ENCODE data around the gene PDE1A.
"Not testable (repeated sequence)": the region's sequence is repeated elsewhere in the genome, so short reads cannot be mapped to it uniquely, and the experiment has no call there.

The PDE1A gene

DNA sequence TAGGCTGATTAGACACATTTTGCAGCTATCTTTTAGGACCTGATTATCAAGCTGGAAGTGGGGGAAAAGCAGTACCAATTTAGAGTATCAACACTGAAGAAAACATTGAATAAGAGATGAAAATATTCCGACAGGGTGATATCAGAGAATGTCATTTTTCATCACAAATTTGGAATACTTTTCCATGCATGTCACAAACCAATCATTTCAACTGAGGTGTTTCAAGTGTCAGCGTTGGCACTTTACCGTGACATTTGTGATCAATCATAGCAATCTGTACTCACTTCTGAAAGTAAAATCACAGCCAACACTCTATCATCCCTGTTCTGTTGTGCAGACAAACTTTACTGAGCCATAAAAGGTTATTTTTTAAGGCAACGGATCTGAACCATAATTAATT, 75.4 kb downstream of the PDE1A start:
- DNase-seq = no peak

DNA sequence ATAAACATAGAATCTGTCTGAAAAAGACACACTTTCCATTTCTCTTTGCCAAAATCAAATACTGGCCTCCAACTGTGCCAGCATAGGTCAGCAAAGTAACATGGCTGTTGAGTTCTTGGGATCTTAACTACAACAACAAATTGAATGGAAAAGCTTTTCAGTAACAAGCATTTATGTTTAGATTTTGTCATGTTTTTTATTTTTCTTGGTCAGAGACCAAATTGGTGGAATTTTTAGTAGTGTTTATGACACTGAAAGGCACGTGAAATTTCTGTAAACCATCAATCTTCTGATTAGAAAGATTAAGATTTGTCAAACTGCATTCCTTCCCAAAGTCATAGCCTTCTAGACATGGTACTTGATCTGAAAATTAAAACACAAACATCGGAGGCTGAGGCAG, 77.6 kb downstream of the PDE1A start:
- DNase-seq = no peak

DNA sequence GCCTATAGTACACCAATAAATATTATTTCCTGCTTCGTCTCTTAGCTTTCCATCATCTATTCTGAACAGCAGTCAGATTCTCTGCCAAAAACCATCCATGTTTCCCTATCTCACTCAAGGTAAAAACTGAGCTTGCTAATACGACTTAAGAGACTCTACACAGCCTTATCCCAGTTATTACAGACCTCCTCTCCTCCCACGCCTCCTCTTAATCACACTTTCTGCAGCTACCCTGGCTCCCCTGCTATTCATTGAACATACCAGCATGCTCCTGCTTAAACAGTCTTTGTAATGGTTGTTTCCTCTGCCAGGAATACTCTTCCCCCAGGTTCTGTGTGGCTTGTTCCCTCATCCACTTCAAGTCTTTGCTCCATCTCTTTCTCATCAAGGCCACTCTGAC, 81.5 kb downstream of the PDE1A start:
- DNase-seq = no peak

DNA sequence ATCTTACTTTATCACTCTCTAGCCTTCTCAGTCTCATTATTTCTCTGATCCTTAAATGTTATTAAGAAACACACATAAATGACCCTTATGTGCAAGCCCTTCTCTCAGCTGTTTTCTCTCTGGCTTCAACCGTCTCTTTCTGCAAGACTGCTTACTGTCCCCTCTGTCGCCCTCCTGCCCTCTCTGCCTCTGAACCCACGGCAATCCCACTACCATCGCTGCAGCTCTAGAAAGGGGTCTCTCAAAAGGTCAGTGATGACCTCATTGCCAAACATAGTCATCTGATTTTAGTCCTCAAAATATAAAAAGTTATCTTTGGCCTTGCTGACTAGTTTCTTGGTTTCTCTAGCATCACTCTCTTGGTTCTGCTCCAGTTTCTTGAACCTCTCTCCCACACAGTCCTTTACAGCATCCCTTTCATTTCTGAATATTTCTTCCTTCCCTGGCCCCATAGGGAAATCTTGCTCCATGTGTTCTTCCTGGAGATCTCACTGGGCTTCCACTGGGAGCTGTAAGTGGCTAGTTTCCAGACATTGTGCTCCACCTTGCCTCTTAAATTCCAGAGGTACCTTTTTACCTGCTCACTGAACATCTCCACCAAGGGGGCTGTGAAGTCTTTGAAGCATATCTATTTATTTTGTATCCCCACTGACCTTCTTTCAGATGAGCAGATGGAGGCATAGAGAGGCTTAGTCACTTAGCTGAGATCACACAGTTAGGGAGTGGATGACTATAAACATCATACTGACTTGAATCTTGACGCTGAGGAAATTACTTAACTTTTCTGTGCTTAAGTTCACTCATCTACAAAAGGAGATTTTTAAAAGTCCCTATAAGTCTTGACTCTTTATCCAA, 96.2 kb downstream of the PDE1A start:
- no peak for DNase-seq

DNA sequence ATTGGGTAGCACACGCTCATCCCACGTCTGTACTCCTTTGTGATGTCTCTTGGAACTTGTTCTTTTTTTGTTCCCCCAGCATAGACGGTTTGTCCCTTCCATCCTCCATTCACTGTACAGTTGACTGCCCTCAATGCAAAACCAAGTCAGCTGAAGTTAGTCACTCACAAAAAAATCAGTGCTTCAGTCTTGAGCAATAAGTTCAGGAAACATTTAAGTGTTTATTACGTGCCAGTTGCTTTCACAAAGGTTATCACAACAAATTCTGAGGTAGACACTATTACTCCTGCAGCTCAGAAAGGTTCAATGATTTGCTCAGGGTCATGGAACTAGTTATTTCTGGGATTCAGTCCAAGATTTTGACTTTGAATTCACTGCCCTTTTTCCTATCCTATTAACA, 102.2 kb downstream of the PDE1A start:
- no peak for DNase-seq

DNA sequence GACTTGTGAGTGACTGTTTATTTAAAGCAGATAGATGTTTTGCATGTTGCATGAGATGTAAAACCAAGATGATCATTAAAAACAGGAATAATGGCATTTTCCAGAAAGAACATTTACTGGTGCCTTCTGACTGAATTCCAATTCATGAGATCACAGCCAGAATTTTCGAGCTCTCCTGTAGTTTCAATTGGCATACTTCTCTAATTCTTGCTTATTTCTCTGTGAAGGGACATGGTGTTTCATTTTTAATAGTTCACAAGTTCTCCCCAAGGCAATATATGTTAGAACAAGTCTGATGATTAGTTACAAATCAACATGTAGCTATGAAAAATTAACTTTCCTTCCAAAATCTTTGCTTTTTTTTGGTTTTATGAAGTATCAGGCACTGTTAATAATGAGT, 105.7 kb downstream of the PDE1A start:
- no peak for DNase-seq

DNA sequence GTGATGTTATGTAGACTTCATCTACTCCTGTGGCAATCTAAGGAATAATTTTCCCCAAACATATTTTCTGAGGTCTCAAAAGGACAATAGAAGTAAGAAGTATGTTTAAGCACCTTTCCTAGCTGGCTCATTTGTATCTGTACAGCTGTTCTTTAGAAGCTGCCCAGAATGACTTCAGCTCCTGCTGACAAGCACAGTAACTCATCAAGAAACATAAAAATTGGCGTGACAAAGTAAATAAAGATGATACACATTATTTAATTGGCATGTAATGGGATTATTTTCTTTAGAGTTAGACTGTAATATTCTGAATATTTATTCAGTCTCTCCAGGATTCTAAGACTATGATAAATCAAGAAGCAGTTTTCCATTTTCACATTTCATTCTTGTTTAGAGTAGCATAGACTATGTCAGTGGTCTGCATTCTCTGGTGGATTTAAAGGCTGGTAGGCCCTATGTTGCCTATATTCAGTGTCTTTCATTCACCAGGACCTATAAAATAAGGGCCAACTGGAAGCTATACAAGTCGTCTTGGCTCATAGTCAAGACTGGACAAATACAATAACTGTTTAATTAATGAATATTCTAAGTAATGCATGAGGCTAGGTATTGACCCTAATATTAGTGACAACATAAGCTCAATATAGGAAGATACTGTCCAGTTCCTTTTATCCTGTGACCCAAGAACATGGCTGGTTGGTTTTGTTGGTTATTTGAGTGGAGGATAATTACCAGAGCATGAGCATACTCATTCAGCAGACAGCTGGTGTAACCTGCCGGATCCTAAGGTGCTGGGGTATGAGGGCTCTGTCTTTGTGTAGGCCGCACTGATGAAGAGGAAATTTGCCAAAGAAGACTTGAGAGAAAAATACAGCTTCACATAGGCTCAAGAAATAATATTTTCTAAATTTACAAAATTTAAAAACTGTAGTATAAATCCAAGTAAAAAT, 107.0 kb downstream of the PDE1A start:
- no peak for DNase-seq

DNA sequence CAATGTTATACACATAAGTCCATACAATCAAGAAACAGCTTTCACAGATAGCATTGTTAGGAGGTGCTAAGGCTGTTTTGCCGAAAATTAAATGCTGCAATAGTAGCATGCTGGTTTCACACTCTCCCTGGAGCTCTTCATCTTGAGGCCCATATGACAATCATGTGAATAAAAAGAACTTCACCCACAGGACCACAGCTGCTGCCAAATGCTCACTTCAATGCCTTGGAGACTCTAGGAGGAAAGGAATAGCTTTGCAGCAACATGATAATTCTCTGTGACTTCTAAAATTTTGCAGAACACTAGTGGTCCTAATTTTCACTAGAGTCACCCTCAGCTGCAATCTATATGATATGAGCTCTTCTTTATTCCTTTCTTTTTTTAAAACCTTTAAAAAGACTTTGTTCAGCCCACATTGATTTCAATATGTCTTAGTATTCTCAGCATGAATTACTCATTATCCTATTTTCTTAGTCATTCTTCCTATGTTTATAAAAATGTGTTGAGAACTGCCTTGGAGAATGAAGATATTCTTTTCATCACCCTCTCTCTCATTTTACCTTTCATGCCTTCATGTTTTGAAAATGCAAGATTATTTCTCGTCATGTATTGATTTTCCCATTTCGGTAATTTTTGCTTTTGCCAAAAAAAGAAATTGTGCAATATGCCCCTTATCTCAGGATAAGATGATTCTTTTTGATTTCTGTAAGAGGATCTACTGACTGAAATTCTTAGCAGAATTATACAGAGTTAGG, 108.2 kb downstream of the PDE1A start:
- DNase-seq = no peak

DNA sequence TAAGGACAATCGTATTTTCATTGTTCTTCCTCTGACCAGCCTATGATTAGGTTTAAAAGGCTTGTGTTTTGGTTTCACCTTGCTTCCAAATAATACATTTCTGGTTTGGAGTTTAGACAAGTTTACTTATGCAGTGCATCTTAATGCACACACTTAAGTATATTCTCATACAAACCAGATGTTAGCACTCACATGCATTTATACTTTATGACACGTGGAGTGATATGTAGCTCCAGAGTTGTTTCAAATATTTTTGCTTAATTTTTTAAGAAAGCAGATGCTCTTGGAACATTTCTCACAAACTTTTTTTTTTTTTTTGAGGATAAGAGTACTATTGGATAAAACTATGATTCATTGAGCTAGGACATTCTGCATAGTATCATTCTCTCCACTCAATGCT, 109.9 kb downstream of the PDE1A start:
- DNase-seq = no peak

DNA sequence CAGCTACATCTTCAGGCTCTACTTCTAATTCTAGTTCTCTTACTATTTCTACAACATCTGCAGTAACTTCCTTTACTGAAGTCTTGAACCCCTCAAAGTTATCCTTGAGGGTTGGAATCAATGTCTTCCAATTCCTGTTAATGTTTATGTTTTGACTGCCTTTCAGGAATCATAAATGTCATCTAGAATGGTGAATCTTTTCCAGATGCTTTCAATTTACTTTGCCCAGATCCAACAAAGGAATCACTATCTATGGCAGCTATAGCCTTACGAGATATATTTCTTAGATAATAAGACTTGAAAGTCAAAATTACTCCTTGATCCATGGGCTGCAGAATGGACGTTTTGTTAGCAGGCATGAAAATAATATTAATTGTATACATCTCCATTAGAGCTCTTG, 123.9 kb downstream of the PDE1A start:
- DNase-seq = no peak

DNA sequence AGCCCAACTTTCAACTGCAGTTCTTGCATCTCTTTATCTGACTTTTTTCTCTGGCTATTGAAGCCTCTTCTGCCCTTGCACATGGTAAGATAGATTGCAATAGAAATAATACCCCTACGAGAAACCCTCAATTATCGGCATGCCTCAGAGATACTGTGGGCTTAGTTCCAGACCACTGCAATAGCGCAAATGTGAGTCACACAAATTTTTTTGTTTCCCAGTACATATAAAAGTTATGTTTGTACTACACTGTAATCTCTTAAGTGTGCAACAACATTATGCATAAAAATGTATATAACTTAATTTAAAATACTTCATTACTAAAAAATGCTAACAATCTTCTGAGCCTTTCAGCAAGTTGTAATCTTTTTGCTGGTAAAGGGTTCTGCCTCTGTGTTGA, 124.7 kb downstream of the PDE1A start:
- no peak for DNase-seq

DNA sequence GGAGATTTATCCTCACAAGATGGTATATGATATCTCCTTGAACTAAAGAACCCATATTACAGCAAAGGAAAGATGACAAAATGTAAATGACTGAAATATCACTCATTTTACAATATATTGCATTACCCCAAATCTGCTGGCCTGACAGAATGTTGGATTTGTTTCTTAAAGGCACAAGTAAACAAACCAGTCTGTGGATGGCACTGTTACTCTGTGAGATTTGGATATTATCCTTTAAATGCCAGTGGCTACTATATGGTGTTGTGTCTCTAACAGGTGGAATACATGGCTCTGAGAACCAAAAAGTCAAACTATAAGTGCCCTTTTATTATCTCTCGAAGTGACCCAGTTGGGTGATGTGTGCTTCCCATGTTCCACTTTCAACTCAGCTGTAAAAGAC, 125.7 kb downstream of the PDE1A start:
- no peak for DNase-seq

DNA sequence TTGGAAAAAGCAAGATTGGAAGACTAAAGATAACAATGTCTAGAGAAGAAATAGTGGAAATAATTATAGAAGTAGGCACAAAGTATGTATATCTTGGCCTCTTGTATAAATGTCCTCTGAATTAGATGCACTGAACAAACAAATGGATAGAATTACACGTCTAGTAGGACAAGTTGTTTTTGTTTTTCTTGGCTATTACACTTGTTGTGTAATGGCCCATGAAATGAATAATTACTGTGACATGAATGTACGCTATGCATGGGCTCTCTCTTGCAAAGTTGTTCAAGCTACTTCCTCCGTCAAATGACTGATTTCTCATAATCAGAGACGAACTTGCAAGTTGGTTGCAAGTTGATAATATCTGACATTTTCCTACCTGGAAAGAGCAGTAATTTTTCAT, 126.2 kb downstream of the PDE1A start:
- DNase-seq = no peak

DNA sequence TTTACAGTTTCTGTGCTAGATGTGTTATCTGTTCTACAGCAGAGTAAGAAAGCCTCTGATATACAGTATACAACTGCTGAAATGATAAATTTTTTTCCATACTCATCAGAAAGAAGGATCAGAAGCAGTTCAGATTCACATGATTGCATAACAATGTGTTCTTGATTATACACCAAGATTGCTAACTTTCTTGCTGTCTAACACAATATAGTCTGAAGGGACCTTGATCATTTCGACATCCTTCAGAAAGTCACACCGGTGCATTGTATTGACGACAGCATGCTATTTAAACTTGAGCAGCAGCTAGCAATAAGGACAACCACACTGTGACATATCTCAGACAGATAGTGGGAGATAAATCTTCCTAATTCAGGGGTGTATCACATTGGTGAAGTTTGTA, 127.2 kb downstream of the PDE1A start:
- no peak for DNase-seq

DNA sequence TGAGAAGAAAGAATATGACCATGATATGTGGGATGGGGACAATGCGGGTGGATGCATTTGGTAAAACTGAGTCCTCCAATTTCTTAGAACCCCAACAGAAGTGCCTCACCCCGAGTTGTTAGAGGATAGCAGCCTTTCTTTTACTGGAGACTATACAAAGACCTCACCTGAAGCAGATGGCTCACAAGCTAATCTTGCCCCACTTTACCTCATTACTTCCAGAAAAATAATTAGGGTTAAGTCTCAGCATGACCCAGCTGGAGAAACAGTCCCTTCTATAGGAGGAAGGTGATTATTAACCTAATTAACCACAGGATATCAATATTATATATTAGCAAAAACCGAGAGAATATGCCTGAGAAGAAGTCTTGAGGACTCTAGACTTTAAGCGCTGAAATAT, 128.4 kb downstream of the PDE1A start:
- DNase-seq = no peak

DNA sequence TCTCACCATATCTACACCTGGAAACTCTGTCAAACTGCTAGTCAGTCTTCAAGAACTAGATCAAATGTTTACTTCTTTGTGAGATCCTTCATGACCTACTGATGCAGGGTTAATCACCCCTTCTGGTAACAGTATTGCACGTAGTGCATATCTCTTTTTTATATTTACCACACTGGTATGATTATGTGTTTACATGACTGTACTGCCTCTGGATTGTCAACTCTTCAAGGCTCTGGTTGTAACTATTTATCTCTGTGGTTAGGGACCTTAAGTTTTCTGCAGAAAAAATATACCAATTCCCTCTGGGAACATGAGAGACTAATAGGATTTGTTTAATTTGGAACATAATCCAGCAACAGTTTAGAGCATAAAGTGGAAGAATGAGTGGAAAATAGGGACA, 135.5 kb downstream of the PDE1A start:
- no peak for DNase-seq

DNA sequence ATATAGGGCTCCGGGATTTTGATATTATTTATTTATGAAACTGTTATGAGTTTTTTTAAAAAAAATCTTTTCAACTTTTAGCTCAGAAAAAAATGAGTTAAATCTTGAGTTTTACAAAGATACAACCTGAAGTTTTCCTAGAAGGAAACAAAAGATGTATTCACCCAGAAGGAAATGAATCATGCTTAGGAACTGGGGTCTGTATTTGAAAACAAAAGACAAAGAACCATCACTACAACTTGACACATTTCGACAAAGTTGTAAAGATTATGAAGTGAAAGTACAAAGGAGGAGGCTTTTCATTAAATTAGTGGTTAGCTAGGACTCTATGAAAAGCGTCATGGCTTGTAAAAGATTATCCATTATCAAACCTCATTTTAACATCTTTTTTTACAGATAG, 143.3 kb downstream of the PDE1A start:
- no peak for DNase-seq

DNA sequence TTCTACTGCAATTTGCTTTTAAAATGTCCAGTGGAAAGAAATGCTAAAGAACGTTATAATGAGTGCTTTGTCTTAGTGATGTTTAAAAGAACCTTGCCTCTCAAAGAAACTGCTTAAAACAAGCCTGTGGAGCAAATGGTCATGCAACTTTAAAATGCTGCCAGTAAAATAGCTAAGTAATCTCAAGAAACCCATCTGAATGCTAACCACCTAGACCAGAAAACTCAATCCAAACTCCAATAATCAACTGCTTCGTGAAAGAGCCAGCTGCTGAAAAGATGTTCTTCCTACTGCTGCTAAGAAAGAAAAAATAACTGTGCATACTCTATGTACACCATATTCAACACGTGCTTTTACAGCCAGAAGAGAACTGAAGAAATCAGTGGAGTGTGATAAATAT, 145.6 kb downstream of the PDE1A start:
- DNase-seq = no peak

DNA sequence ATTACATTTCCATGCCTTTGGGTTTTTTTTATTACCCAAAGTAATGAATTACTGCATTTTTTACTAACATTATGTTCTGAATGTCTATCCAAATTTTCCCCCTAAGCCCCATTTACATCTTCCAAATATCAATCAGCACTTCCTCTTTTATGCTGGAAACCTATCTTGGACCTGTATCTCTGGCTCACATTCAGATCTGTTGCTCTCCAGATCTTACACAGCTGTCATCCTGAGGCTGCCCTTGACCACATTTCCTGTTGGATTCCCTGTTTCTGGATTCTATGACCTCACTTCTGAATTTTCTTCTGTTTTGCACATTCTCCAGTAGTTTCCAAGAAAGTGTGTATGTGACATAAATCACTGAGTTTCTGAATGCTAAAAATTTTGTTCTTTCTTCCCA, 146.7 kb downstream of the PDE1A start:
- DNase-seq = no peak

DNA sequence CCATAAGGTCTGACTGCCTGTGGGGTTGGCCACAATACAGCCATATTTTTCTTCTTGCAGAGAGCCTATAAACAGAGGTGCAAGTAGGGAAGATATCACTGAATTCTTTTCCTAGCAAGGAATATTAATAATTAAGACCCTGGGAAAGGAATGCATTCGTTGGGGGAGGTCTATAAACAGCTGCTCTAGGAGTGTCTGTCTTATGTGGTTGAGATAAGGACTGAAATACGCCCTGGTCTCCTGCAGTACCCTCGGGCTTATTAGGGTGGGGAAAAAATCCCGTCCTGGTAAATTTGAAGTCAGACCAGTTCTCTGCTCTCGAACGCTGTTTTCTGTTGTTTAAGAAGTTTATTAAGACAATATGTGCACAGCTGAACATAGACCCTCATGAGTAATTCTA, 150.2 kb downstream of the PDE1A start:
- not testable (repeated sequence) for DNase-seq

DNA sequence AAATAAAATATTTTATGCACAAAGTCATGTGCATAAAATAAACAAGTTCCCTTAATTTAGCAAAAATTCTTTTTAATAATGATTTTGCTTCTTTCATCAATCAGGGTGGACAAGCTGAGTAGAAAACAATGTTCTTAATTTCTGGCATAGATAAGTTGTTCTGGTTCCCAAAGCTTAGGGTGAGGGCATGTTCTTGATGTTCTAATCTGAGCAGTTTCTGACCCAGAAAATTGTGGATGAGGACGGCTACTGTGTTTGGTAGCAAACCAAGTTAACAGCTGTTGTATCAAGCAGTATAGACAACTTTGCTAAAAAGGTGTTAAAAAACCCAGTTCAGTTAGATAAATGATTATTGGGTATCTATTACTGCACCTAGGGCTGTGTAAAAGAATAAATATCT, 158.9 kb downstream of the PDE1A start:
- DNase-seq = no peak

DNA sequence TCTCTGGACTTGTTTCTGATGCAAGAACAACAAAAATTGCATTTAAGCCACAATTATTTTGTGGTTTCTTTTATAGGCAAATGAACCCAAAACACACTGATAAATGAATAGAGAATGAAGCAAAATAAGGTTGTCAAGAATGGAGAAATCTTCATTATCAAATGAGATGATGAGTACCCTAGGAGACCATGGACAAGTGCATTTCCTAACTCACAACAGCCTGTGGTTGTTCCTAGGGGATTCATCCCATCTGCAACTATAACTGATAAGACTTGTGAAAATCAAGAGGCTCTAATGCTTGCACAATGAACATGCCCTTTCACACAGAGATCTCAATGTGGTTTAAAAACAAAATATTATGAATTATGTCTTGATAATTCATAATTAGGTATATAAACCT, 159.9 kb downstream of the PDE1A start:
- no peak for DNase-seq

DNA sequence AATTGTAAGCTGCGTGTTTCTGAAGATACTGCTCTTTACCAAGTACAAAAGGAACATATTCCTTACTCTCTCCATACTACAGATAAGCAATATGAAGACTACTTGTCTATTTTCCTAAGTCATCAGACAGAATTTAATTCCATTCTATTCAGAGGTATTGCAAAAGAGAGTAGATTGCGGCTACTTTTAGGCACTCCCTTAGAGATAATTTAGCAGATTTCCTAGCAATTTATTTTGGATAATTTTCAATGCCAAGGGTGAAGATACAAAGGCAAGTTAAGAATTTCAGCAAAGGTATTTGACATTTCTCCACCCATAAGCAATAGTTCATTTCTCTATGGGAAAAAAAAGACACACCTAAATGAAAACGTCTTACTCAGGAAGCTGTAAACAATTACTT, 161.1 kb downstream of the PDE1A start:
- DNase-seq = no peak

Measured in activated effector memory CD4-positive, alpha-beta T cell treated with Interleukin-2 at 50 U/mL for 16 hours (primary cell).